IPS-18a (cell line): ENCODE measurements around the gene BBS1.
A peak's percentile ranks its signal among the peaks of the same experiment; 100 is the strongest.

ENCODE experiments used
- H3K27ac ChIP-seq: one replicate; pipeline ENCODE4 v1.5.1; 2013; ENCODE audit warnings: low read length
- H3K27me3 ChIP-seq: one replicate; pipeline ENCODE4 v1.6.1; 2013; ENCODE audit warnings: mild to moderate bottlenecking, low read length; ENCODE audit not compliant: control insufficient read depth, insufficient read depth
- H3K36me3 ChIP-seq: one replicate; pipeline ENCODE4 v1.6.1; 2013; ENCODE audit warnings: low read depth, low read length; ENCODE audit not compliant: control insufficient read depth
- H3K4me1 ChIP-seq: one replicate; pipeline ENCODE4 v1.6.1; 2013; ENCODE audit warnings: low read depth, low read length; ENCODE audit not compliant: control insufficient read depth
- H3K4me3 ChIP-seq: one replicate; pipeline ENCODE4 v1.5.1; 2013; ENCODE audit warnings: low read length
- H3K9ac ChIP-seq: one replicate; pipeline ENCODE4 v1.6.1; 2013; ENCODE audit warnings: mild to moderate bottlenecking, low read length, moderate library complexity
- H3K9me3 ChIP-seq: one replicate; pipeline ENCODE4 v1.6.1; 2013; ENCODE audit warnings: low read depth, low read length; ENCODE audit not compliant: control insufficient read depth

Gene BBS1

GRCh38 chr11:66494935-66495334, 15.5 kb upstream of the BBS1 start:
- Histone ChIP-seq H3K4me3 (no peak overlapping the region), H3K27ac (no peak overlapping the region), H3K36me3 (peaks cover 43% of the 10 kb centered on the region), H3K27me3 (no peaks in the 10 kb centered on the region), H3K9ac (no peak overlapping the region), H3K4me1 (peaks cover 5% of the 10 kb centered on the region), H3K9me3 (no peaks in the 10 kb centered on the region)

DNA sequence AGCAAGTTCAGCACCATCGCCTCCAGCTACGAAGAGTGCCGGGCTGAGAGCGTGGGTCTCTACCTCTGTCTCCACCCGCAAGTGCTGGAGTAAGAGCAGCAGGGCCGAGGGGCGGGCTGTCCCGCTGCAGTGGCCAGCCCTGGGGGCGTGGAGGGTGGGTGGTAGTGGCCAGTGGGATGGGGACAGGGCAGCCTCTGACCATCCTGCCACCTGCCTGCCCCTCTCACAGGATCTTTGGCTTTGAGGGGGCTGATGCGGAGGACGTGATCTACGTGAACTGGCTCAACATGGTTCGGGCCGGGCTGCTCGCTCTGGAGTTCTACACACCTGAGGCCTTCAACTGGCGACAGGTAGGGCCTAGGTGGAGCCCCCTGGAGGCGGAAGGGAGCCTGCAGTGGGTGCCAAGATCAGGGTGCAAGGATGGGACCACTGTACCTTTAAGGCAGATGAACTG, 15.0 kb upstream of the BBS1 start:
- H3K27me3 ChIP-seq: no peaks in the 10 kb centered on the region
- no peak overlapping the region for H3K9ac ChIP-seq
- peaks cover 46% of the 10 kb centered on the region for H3K36me3 ChIP-seq
- no peak overlapping the region for H3K27ac ChIP-seq
- H3K9me3 ChIP-seq: no peaks in the 10 kb centered on the region
- H3K4me3 ChIP-seq: no peak overlapping the region
- peaks cover 5% of the 10 kb centered on the region for H3K4me1 ChIP-seq

DNA sequence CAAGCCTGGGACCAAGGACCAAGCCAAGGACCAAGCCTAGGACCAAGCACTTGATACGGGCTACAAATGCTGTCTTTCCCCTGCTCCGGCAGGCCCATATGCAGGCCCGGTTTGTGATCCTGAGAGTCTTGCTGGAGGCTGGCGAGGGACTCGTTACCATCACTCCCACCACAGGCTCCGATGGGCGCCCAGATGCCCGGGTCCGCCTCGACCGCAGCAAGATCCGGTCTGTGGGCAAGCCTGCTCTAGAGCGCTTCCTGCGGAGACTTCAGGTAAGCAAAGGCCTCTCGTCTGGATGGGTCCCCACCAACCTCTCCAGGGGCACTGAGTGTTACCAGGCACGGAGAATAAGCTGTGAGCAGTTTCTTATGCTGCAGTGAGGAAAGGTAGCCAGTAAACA, 13.2 kb upstream of the BBS1 start:
- H3K36me3 ChIP-seq: peaks cover 43% of the 10 kb centered on the region
- no peaks in the 10 kb centered on the region for H3K4me1 ChIP-seq
- no peaks in the 10 kb centered on the region for H3K9me3 ChIP-seq
- no peak overlapping the region for H3K4me3 ChIP-seq
- no peaks in the 10 kb centered on the region for H3K27me3 ChIP-seq
- H3K27ac ChIP-seq: no peak overlapping the region
- no peak overlapping the region for H3K9ac ChIP-seq

- Histone ChIP-seq H3K36me3 (peaks cover 31% of the 10 kb centered on the region), H3K4me1 (no peaks in the 10 kb centered on the region), H3K9me3 (no peaks in the 10 kb centered on the region), H3K27ac (no peak overlapping the region), H3K4me3 (no peak overlapping the region), H3K9ac (no peak overlapping the region), H3K27me3 (no peaks in the 10 kb centered on the region)
These were observed 11.9 kb upstream of the BBS1 start for GRCh38 chr11:66498506-66498905.

DNA sequence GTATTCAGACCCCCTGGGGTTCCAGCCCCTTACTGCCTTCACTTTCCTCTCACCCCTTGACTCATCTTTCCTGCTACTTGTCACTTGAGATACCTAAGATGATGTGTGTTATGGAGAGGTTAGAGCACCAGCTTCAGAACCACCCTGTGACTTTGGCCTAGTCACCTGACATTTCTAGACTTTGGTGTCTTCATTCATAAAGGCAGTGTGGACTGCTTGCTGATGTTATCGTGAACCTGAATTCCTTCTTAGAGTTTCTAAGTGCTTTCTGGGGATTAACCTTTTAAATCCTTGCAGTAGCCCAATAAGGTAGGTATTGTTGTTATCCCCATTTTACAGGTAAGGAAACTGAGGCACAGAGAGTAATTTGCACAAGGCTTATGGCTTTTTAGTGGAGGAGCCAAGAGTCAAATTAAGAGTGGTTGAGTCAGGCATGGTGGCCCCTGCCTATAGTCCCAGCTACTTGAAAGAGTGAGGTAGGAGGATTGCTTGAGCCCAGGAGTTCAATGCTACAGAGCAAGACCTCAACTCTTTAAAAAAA, 5.1 kb upstream of the BBS1 start:
- Histone ChIP-seq H3K4me1 (no peaks in the 10 kb centered on the region), H3K27ac (no peak overlapping the region), H3K9me3 (no peaks in the 10 kb centered on the region), H3K4me3 (no peak overlapping the region), H3K27me3 (no peaks in the 10 kb centered on the region), H3K9ac (no peak overlapping the region), H3K36me3 (peaks cover 21% of the 10 kb centered on the region)

DNA sequence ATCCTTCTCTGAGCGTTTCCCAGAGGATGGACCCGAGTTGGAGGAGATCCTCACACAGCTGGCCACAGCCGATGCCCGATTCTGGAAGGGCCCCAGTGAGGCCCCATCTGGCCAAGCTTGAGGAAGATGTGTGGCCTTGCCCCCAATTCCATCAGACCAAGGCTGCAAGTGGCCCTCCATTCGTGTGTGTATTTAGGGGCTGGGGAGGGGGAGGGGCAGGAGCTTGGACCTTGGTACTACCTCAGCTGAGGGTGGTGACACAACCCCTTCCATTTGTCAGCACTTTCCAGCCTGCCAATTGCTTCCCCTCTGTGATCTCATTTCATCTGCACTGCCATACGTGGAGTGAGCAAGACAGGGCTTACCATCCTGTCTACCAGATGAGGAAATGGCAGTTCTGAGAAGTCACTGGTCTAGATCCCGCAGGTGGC, 1.3 kb upstream of the BBS1 start:
- no peak overlapping the region for H3K9ac ChIP-seq
- H3K36me3 ChIP-seq: peaks cover 19% of the 10 kb centered on the region
- no peaks in the 10 kb centered on the region for H3K9me3 ChIP-seq
- H3K4me1 ChIP-seq: peaks cover 4% of the 10 kb centered on the region
- H3K27ac ChIP-seq: no peak overlapping the region
- H3K4me3 ChIP-seq: no peak overlapping the region
- H3K27me3 ChIP-seq: no peaks in the 10 kb centered on the region

DNA sequence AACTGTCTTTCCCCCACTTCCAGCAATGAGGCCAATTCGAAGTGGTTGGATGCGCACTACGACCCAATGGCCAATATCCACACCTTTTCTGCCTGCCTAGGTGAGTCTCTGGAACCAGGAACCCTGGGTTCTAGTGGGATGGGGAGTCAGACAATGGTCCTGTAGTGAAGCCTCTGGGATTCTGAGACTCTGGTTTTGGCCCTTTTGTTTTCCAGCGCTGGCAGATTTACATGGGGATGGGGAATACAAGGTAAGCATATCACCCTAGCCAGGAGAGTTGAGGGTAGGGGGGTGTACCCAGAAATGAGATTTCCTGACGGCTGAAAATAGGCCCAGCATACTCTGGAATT, 530 bp downstream of the BBS1 start:
- H3K27ac ChIP-seq: no peak overlapping the region

DNA sequence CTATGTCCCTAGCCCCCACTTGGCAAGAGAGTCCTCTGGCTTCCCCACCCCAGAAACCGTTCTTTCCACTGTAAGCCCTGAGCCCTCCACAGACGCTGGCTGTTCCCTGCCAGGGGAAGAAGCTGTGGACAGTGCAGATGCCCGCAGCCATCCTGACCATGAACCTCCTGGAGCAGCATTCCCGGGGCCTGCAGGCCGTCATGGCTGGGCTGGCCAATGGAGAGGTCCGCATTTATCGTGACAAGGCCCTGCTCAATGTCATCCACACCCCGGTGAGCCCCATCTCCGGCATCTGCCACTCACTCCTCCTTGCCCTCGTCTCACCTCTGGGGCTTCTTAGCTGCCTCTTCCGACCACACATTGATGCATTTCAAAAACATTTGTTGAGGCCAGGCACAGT, 13.2 kb downstream of the BBS1 start:
- Histone ChIP-seq H3K4me3 (no peak overlapping the region), H3K27me3 (no peaks in the 10 kb centered on the region), H3K27ac (no peak overlapping the region), H3K4me1 (no peaks in the 10 kb centered on the region), H3K9me3 (no peaks in the 10 kb centered on the region), H3K9ac (no peak overlapping the region), H3K36me3 (peaks cover 33% of the 10 kb centered on the region)

More for the DNA sequence above, 530 bp downstream of the BBS1 start:
- peak overlapping the region; percentile 85 for H3K4me3 ChIP-seq
- no peaks in the 10 kb centered on the region for H3K9me3 ChIP-seq
- H3K9ac ChIP-seq: peak overlapping the region; percentile 51
- peaks cover 6% of the 10 kb centered on the region for H3K36me3 ChIP-seq
- H3K4me1 ChIP-seq: peaks cover 4% of the 10 kb centered on the region
- no peaks in the 10 kb centered on the region for H3K27me3 ChIP-seq

DNA sequence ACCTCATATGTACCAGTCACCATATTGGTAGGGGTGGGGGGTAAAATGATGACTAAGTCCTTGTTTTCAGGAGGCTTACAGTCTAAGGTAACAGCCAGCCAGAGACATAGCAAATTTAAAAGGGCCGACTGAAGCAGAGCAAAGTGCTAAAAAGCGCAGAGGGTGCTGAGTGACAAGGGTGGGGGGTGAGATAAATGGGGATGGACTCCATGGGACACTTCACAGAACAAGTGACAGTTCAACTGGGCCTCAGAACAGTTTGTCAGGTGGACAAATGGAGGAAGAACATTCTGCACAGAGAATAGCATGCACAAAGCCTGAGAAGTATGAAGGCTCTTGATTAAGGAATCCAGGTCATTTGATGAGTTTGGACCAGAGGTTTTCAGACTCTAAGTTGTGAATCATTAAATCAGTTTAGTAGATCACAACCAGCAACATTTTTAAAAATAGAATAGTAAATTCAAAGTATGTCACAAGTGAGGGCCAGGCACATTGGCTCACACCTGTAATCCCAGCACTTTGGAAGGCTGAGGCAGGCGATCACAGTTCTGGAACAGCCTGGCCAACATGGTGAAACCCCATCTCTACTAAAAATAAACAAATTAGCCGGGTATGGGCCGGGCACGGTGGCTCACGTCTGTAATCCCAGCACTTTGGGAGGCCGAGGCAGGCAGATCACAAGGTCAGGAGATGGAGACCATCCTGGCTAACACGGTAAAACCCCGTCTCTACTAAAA, 14.0 kb downstream of the BBS1 start:
- Histone ChIP-seq H3K4me1 (no peaks in the 10 kb centered on the region), H3K4me3 (no peak overlapping the region), H3K27ac (no peak overlapping the region), H3K36me3 (peaks cover 30% of the 10 kb centered on the region), H3K9me3 (no peaks in the 10 kb centered on the region), H3K27me3 (no peaks in the 10 kb centered on the region), H3K9ac (no peak overlapping the region)

- H3K4me1 ChIP-seq: no peaks in the 10 kb centered on the region
- no peaks in the 10 kb centered on the region for H3K9me3 ChIP-seq
These were observed 18.6 kb downstream of the BBS1 start for GRCh38 chr11:66529069-66529468.

GRCh38 chr11:66529655-66530054, 19.2 kb downstream of the BBS1 start:
- Histone ChIP-seq H3K9ac (no peak overlapping the region), H3K4me1 (no peaks in the 10 kb centered on the region), H3K27ac (no peak overlapping the region), H3K36me3 (no peaks in the 10 kb centered on the region), H3K27me3 (no peaks in the 10 kb centered on the region), H3K9me3 (no peaks in the 10 kb centered on the region), H3K4me3 (no peak overlapping the region)

More at GRCh38 chr11:66529069-66529468, 18.6 kb downstream of the BBS1 start:
- H3K9ac ChIP-seq: no peak overlapping the region
- no peaks in the 10 kb centered on the region for H3K27me3 ChIP-seq
- no peak overlapping the region for H3K4me3 ChIP-seq
- H3K36me3 ChIP-seq: peaks cover 4% of the 10 kb centered on the region
- no peak overlapping the region for H3K27ac ChIP-seq
